Measurements from ENCODE around the gene BABAM2.

- no peak for TF ChIP-seq CTCF (IDR thresholded peaks at IDR 0.05)
- no peak for TF ChIP-seq POLR2A (IDR thresholded peaks at IDR 0.05)
These were observed 320.0 kb downstream of the BABAM2 start for GRCh38 chr2:28210535-28210934.

Data from heart left ventricle (tissue), 13 donors.